GM19099 (cell line): Measurements from ENCODE around the gene URI1.

Source experiments
- POLR2A ChIP-seq: IDR thresholded peaks from 3 replicates; pipeline ENCODE4 v1.6.1; 2011; ENCODE audit warnings: low read depth; ENCODE audit not compliant: insufficient read length; ENCODE audit errors: extremely low read depth

Gene URI1

GRCh38 chr19:30054210-30054609 lies 112.2 kb downstream of the URI1 start:
- TF ChIP-seq POLR2A = no peak

- TF ChIP-seq POLR2A = no peak
These were observed 114.5 kb downstream of the URI1 start for GRCh38 chr19:30056580-30056979.

- TF ChIP-seq POLR2A = no peak
These were observed 117.9 kb downstream of the URI1 start for GRCh38 chr19:30059741-30060457.

GRCh38 chr19:30060531-30061222 lies 118.6 kb downstream of the URI1 start:
- TF ChIP-seq POLR2A = no peak

GRCh38 chr19:30061223-30062064 lies 119.4 kb downstream of the URI1 start:
- TF ChIP-seq POLR2A = no peak

- TF ChIP-seq POLR2A = no peak
These were observed 120.2 kb downstream of the URI1 start for GRCh38 chr19:30062065-30062906.

GRCh38 chr19:30062907-30063649 lies 121.0 kb downstream of the URI1 start:
- no peak for TF ChIP-seq POLR2A

- no peak for TF ChIP-seq POLR2A
These were observed 121.8 kb downstream of the URI1 start for GRCh38 chr19:30063650-30064347.

GRCh38 chr19:30064348-30064699 lies 122.3 kb downstream of the URI1 start:
- TF ChIP-seq POLR2A = no peak

- no peak for TF ChIP-seq POLR2A
These were observed 122.9 kb downstream of the URI1 start for GRCh38 chr19:30064771-30065494.

- no peak for TF ChIP-seq POLR2A
These were observed 123.9 kb downstream of the URI1 start for GRCh38 chr19:30065680-30066606.
